ENCODE measurements around the gene MAP2K3. TPM values are rescaled to one million over a fixed set of nuclear protein-coding genes. Genes with fewer than 3 reads are reported as not detected.

Gene MAP2K3
- total RNA-seq, 2 experiments from 2014 or later = 151 to 153 TPM

DNA sequence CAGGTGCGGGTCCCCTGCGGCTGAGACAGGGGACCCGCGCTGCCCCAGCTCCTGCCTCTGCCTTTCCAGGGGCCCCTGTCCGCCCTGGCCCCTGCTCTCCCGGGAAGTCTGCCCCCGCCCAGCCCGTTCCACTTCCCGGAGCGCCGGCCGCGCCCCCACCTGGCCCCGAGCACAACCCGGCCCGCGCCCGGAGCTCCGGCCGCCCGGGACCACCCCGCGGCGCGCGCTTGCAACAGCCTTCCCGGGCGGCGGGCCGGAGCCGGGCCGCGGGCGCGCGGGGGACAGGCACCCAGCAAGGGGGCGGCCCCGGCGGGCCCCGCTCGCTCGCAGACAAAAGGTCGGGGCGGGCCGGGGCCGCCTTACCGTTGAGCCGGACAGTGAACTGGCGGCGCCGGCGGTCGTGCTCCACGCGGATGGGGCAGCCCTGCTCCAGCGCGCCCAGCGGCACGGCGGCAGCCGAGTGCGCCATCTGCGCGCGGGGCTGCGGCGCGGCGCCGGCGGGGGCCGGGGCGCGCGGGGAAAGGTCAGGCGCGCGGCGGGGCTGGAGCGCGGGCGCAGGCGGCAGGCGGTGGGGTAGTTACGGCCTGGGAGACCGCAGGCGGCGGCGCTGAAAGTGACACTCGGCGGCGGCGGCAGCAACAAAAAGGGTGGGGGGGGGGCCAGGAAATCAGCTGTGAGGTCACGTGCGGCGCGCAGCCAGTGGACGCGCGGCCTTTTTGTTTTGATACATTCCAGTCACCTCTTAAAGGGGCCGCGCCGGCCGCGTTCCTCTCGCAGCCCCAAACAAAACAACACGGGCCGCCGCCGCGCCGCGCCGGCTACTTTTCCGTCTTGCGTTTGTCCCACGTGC is 31.5 kb upstream of the MAP2K3 start, which contains the start of gene NATD1:
Gene NATD1 (minus strand): TSS at position 615 of the 850 bp plus-strand sequence. CDS start 146 bp downstream, at position 469.
- intact Hi-C loops (cut with micrococcal nuclease) = loop anchor here (10.0 kb wide), 1 partner anchor 128 kb away; the partner anchor contains the start of gene DHRS7B
- DNase-seq = peak; percentile 84
- H3K4me1 Mint-ChIP-seq (ENCODE audit: low read depth) = peaks cover 8% of the 10 kb centered on the region
- H3K27ac Mint-ChIP-seq = peak within 1 kb of the TSS; percentile 27
- H3K27me3 Mint-ChIP-seq = no peaks in the 10 kb centered on the region
- POLR2A ChIA-PET = interaction anchor here (0.6 to 1.2 kb wide), 4 partner anchors 32 to 209 kb away, joined by 3 to 4 read pairs (median 3); no protein-coding TSS in a partner anchor
- peak; percentile 76 for ATAC-seq
- H3K4me3 Mint-ChIP-seq = peak within 1 kb of the TSS; percentile 77
- TF ChIP-seq, protein P1, sequence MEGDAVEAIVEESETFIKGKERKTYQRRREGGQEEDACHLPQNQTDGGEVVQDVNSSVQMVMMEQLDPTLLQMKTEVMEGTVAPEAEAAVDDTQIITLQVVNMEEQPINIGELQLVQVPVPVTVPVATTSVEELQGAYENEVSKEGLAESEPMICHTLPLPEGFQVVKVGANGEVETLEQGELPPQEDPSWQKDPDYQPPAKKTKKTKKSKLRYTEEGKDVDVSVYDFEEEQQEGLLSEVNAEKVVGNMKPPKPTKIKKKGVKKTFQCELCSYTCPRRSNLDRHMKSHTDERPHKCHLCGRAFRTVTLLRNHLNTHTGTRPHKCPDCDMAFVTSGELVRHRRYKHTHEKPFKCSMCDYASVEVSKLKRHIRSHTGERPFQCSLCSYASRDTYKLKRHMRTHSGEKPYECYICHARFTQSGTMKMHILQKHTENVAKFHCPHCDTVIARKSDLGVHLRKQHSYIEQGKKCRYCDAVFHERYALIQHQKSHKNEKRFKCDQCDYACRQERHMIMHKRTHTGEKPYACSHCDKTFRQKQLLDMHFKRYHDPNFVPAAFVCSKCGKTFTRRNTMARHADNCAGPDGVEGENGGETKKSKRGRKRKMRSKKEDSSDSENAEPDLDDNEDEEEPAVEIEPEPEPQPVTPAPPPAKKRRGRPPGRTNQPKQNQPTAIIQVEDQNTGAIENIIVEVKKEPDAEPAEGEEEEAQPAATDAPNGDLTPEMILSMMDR (IDR thresholded peaks at IDR 0.05) = no peak
- CTCF ChIA-PET = interaction anchor here (1.0 kb wide), 1 partner anchor 27 kb away, joined by 3 read pairs; no protein-coding TSS in a partner anchor
- H3K9me3 Mint-ChIP-seq = no peaks in the 10 kb centered on the region
- H3K36me3 Mint-ChIP-seq (ENCODE audit: low read depth) = no peaks in the 10 kb centered on the region

DNA sequence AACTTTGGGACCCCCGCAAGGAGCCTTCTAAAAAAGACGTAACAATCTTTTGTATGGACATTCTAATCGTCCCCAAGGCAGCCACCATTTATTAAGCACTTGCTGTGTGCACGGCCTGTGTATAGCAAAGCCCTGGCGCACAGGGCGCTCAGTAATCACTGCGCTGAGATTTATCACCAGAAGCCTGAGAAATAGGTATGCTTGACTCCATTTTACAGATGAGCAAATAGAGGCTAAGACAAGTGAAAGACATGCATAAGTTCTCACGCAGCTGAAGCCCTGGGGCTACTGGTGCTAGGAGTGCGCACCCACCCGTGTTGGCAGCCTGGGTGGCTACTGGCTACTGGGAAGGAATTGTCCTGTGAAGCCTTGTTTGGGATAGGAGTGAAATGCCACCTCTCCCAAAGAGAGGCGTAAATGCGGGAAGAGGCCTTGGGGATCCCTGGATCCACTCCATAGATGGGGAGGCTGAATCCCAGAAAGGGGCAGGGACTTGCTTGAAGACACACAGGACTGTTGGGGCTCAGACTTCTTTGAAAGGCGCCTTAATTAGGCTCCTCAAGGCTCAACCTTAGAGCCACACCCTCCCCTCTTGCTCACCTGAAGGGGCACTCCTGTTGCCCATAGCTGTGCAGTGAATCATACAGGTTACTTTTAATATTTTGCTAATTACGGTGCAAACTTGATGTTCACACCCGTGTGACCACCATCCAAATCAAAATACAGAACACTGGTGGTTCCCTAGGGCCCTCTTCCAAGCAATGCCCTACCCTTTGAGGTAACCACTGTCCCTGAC is 30.7 kb upstream of the MAP2K3 start:
- Mint-ChIP-seq H3K9me3 (no peaks in the 10 kb centered on the region), H3K36me3 (ENCODE audit: low read depth) (no peaks in the 10 kb centered on the region), H3K27me3 (no peaks in the 10 kb centered on the region), H3K27ac (peak overlapping the region; percentile 27), H3K4me3 (peak overlapping the region; percentile 77), H3K4me1 (ENCODE audit: low read depth) (peaks cover 8% of the 10 kb centered on the region)
- TF ChIP-seq, protein P1 (IDR thresholded peaks at IDR 0.05) = no peak
- POLR2A ChIA-PET = interaction anchor here (1.0 kb wide), 1 partner anchor 210 kb away, joined by 3 read pairs; no protein-coding TSS in a partner anchor
- DNase-seq = no peak
- CTCF ChIA-PET = no interaction called here
- intact Hi-C loops (cut with micrococcal nuclease) = loop anchor here (10.0 kb wide), 1 partner anchor 129 kb away; the partner anchor contains the start of gene DHRS7B
- ATAC-seq = no peak

DNA sequence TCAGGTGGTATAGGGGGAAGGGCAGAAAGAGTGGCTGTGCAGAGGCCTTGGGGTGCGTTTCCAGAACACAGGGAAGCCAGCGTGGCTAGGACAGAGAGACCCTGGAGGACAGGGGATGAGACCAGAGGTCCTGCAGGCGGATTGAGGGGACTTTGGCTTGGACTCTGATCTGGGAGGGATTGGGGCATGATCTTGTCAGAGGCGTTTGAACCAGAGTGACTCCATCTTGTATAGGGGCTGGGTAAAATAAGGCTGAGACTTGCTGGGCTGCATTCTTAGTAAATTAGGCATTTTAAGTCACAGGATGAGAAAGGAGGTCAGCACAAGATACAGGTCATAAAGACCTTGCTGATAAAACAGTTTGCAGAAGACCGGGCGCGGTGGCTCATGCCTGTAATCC is 25.9 kb upstream of the MAP2K3 start:
- no peaks in the 10 kb centered on the region for H3K36me3 Mint-ChIP-seq (ENCODE audit: low read depth)
- TF ChIP-seq, protein P1 (IDR thresholded peaks at IDR 0.05) = no peak
- H3K27ac Mint-ChIP-seq = no peak overlapping the region
- no peaks in the 10 kb centered on the region for H3K9me3 Mint-ChIP-seq
- H3K27me3 Mint-ChIP-seq = no peaks in the 10 kb centered on the region
- DNase-seq (no peak), ATAC-seq (no peak)
- no peak overlapping the region for H3K4me3 Mint-ChIP-seq
- CTCF ChIA-PET = no interaction called here
- POLR2A ChIA-PET = no interaction called here
- peaks cover 4% of the 10 kb centered on the region for H3K4me1 Mint-ChIP-seq (ENCODE audit: low read depth)
- intact Hi-C loops (cut with micrococcal nuclease) = loop anchor here (10.0 kb wide), 1 partner anchor 134 kb away; the partner anchor contains the start of gene DHRS7B

DNA sequence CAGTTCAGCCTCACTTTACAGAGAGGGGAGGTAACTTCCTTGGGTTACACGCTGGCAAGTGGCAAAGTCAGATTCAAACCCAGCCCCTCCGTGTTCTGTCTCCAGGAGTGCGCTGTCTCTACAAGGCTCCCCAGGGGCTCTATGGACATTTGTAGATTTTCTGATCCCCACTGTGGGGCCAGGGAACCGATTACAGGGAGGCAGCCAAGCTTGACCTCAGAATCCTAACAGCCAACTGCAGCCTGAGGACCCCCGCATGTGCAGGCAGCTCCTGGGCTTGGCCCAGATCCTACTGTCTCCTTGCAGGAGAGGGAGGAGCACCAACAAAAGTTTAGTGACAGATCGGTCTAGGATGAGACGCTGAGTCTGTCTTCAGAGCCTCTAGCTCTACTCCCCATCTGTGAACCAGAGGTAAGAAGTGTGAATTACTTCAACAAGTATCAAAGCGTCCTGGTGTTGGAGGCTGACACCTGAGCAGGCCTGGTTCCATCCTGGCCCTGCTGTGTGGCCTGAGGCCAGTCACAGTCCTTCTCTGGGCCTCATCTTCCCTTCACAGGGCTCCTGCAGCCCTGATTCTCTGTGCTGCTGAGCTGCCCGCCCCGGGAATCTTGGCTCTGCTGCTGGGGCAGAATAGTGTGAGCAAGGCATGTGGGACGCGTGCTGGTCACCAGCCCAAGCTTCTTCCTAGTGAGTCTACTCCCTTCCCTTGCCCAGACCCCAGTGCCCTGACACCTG is 22.1 kb upstream of the MAP2K3 start:
- no peaks in the 10 kb centered on the region for H3K27me3 Mint-ChIP-seq
- TF ChIP-seq, protein P1 (IDR thresholded peaks at IDR 0.05) = no peak
- intact Hi-C loops (cut with micrococcal nuclease) = no loop called here
- no peak overlapping the region for H3K4me3 Mint-ChIP-seq
- no peaks in the 10 kb centered on the region for H3K9me3 Mint-ChIP-seq
- DNase-seq = no peak
- H3K36me3 Mint-ChIP-seq (ENCODE audit: low read depth) = no peaks in the 10 kb centered on the region
- ChIA-PET CTCF (interaction anchor here (1.5 kb wide), 1 partner anchor 14 kb away, joined by 3 read pairs; no protein-coding TSS in a partner anchor), POLR2A (no interaction called here)
- peaks cover 2% of the 10 kb centered on the region for H3K4me1 Mint-ChIP-seq (ENCODE audit: low read depth)
- no peak for ATAC-seq
- H3K27ac Mint-ChIP-seq = no peak overlapping the region
